ENCODE results near the gene ERVMER34-1.

The ERVMER34-1 gene

DNA sequence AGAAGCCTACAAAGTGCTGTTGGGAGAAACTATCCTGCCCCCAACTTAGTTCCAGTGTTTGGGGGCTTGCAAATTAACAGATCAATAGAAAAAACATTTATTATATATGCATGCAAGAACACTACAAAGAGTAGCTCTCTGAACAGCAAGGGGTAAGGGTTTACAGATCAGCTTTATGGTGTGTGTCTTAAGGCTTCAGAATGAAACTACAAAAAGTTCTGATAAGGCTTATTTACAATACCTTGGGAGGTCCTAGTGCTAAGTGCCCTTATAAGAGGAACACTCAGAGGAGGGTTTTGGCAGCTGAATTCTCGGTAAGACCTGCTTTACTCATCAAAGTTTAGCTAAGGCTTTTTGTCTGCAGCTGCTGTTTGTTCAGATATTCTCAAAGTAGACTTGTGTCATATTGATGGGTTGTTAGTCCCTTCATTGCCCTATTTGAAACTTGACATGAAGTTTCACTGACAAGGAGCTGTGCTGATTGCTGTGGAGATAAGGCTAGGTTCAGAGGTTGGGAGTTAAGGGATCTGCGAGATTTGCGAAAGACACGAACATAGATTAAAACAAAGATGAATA, 7.7 kb downstream of the ERVMER34-1 start:
- Histone ChIP-seq H3K27ac (no peak overlapping the region), H4K20me1 (ENCODE audit: insufficient read depth) (no peaks in the 10 kb centered on the region), H3K27me3 (ENCODE audit: insufficient read depth, low read depth) (no peaks in the 10 kb centered on the region; the same call in 1 of the 2 replicates), H3K4me1 (ENCODE audit: low read depth, poor library complexity, severe bottlenecking) (peaks cover 37% of the 10 kb centered on the region), H3K79me2 (ENCODE audit: insufficient read depth, low read depth) (no peaks in the 10 kb centered on the region), H3K9ac (no peak overlapping the region), H3K4me3 (IDR thresholded peaks at IDR 0.05; ENCODE audit: insufficient read depth, low read depth, low read length) (no peak overlapping the region), H2AFZ (ENCODE audit: low read depth) (no peak overlapping the region), H3K4me2 (no peak overlapping the region), H3K36me3 (ENCODE audit: insufficient read depth) (no peaks in the 10 kb centered on the region)
- TF ChIP-seq CTCF (conservative IDR thresholded peaks at IDR 0.05; ENCODE audit: low read depth, low read length): no peak

- Histone ChIP-seq H4K20me1 (ENCODE audit: insufficient read depth) (no peaks in the 10 kb centered on the region), H3K27ac (no peak overlapping the region), H3K9ac (no peak overlapping the region), H3K4me1 (ENCODE audit: low read depth, poor library complexity, severe bottlenecking) (no peaks in the 10 kb centered on the region), H3K79me2 (ENCODE audit: insufficient read depth, low read depth) (no peaks in the 10 kb centered on the region), H3K4me3 (IDR thresholded peaks at IDR 0.05; ENCODE audit: insufficient read depth, low read depth, low read length) (no peak overlapping the region), H3K27me3 (ENCODE audit: insufficient read depth, low read depth) (no peaks in the 10 kb centered on the region), H3K4me2 (no peak overlapping the region), H3K36me3 (ENCODE audit: insufficient read depth) (no peaks in the 10 kb centered on the region), H2AFZ (ENCODE audit: low read depth) (no peak overlapping the region)
- TF ChIP-seq CTCF (conservative IDR thresholded peaks at IDR 0.05; ENCODE audit: low read depth, low read length): no peak
Observed at GRCh38 chr4:52729586-52729985, 21.6 kb downstream of the ERVMER34-1 start.

DNA sequence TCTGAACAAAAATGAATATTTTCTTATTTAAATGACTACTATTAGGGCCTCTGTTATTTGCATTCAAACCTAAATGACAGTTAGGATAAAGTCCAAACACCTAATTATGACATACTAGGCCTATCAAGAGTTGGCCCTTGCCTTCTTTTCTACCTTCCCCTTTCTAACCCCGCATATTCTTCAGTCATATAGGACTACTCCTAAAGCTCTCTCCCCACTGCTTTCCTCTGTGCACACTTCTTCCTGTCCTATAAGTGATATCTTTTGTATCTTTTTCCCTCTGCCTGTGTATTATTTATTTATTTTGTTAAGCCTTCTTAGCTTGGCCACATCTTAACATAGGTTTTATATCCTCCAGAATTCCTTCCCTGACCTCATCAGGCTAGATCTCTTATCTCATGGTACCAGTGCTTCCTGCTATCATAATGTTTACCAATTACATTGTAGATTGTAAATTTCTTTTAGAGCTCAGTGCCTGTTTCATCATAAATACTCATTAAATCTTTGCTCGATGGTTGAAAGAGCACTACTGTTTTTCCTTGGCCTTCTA, 22.5 kb downstream of the ERVMER34-1 start:
- no peak for TF ChIP-seq CTCF (conservative IDR thresholded peaks at IDR 0.05; ENCODE audit: low read depth, low read length)
- Histone ChIP-seq H3K4me3 (IDR thresholded peaks at IDR 0.05; ENCODE audit: insufficient read depth, low read depth, low read length) (no peak overlapping the region), H3K4me2 (no peak overlapping the region), H3K9ac (no peak overlapping the region), H4K20me1 (ENCODE audit: insufficient read depth) (no peaks in the 10 kb centered on the region), H3K4me1 (ENCODE audit: low read depth, poor library complexity, severe bottlenecking) (no peaks in the 10 kb centered on the region), H3K36me3 (ENCODE audit: insufficient read depth) (no peaks in the 10 kb centered on the region), H3K27ac (no peak overlapping the region), H3K27me3 (ENCODE audit: insufficient read depth, low read depth) (no peaks in the 10 kb centered on the region), H2AFZ (ENCODE audit: low read depth) (no peak overlapping the region), H3K79me2 (ENCODE audit: insufficient read depth, low read depth) (no peaks in the 10 kb centered on the region)

GRCh38 chr4:52726826-52727580, 24.2 kb downstream of the ERVMER34-1 start:
- Histone ChIP-seq H3K36me3 (ENCODE audit: insufficient read depth) (no peaks in the 10 kb centered on the region), H2AFZ (ENCODE audit: low read depth) (no peak overlapping the region), H3K4me1 (ENCODE audit: low read depth, poor library complexity, severe bottlenecking) (peaks cover 9% of the 10 kb centered on the region), H3K9ac (no peak overlapping the region), H3K4me2 (no peak overlapping the region), H3K79me2 (ENCODE audit: insufficient read depth, low read depth) (no peaks in the 10 kb centered on the region), H3K27ac (no peak overlapping the region), H3K27me3 (ENCODE audit: insufficient read depth, low read depth) (no peaks in the 10 kb centered on the region), H3K4me3 (IDR thresholded peaks at IDR 0.05; ENCODE audit: insufficient read depth, low read depth, low read length) (no peak overlapping the region), H4K20me1 (ENCODE audit: insufficient read depth) (no peaks in the 10 kb centered on the region)
- TF ChIP-seq CTCF (conservative IDR thresholded peaks at IDR 0.05; ENCODE audit: low read depth, low read length): no peak

Data from KMS-11 (cell line).